CD4-positive, alpha-beta memory T cell (primary cell): ENCODE results near the gene RBMS3. TPM values are rescaled to one million over a fixed set of nuclear protein-coding genes. Genes with fewer than 3 reads are reported as not detected.

ENCODE experiments used
- CTCF ChIA-PET: fragments of 350-600 bp; sonication (Branson Sonifier 250); formaldehyde crosslinking; loops from one replicate; lab custom pipeline; 2021; ENCODE audit warnings: inconsistent platforms; ENCODE audit not compliant: partially characterized antibody; lab: Charles Lee
- POLR2A ChIA-PET: fragments of 350-600 bp; sonication (Branson Sonifier 250); formaldehyde crosslinking; loops from one replicate; lab custom pipeline; 2021; ENCODE audit not compliant: partially characterized antibody; lab: Charles Lee
- DNase-seq, 5 donors: peaks; one replicate each; pipeline versions ENCODE4 v3.0.0 to v3.0.0-alpha.2; 2020 to 2022; ENCODE audit warnings: mixed read lengths in 1 of 5
- H3K27ac ChIP-seq: one replicate; pipeline ENCODE4 v1.7.0; 2013; ENCODE audit warnings: low read depth, low read length
- H3K27me3 ChIP-seq: 2 replicates; pipeline ENCODE4 v1.7.0; 2013; ENCODE audit warnings: mild to moderate bottlenecking, low read length, moderate library complexity; ENCODE audit not compliant: insufficient read depth
- H3K36me3 ChIP-seq: 2 replicates; pipeline ENCODE4 v1.7.0; 2013; ENCODE audit warnings: mild to moderate bottlenecking, low read length, moderate library complexity; ENCODE audit not compliant: insufficient read depth
- H3K4me1 ChIP-seq: 2 replicates; pipeline ENCODE4 v1.7.0; 2013; ENCODE audit warnings: mild to moderate bottlenecking, low read length, moderate library complexity; ENCODE audit not compliant: insufficient read depth
- H3K4me3 ChIP-seq, 2 donors: one replicate each; pipeline ENCODE4 v1.7.0; 2013; ENCODE audit warnings: low read length in 2 of 2, mild to moderate bottlenecking in 1 of 2
- H3K9me3 ChIP-seq, 2 donors: one replicate each; pipeline ENCODE4 v1.7.0; 2013; ENCODE audit warnings: low read length in 2 of 2, control low read depth in 1 of 2; ENCODE audit not compliant: control insufficient read depth in 1 of 2
- H3K27ac Mint-ChIP-seq, 7 donors: one replicate each; pipeline ENCODE4 v1.8.0; 2020 to 2021; ENCODE audit warnings: mixed read lengths in 7 of 7, mild to moderate bottlenecking in 6 of 7, inconsistent platforms in 3 of 7, moderate library complexity in 3 of 7
- H3K27me3 Mint-ChIP-seq, 2 donors: one replicate each; pipeline ENCODE4 v1.8.0; 2020 to 2021; ENCODE audit warnings: mixed read lengths in 2 of 2
- H3K36me3 Mint-ChIP-seq, 2 donors: one replicate each; pipeline ENCODE4 v1.8.0; 2020 to 2021; ENCODE audit warnings: mixed read lengths in 2 of 2, inconsistent platforms in 1 of 2, mild to moderate bottlenecking in 1 of 2
- H3K4me1 Mint-ChIP-seq, 4 donors: one replicate each; pipeline ENCODE4 v1.8.0; 2020 to 2021; ENCODE audit warnings: mixed read lengths in 4 of 4, mild to moderate bottlenecking in 1 of 4
- H3K4me3 Mint-ChIP-seq, 8 donors: one replicate each; pipeline ENCODE4 v1.8.0; 2020 to 2021; ENCODE audit warnings: mixed read lengths in 8 of 8, mild to moderate bottlenecking in 7 of 8, moderate library complexity in 6 of 8, inconsistent platforms in 3 of 8
- H3K9me3 Mint-ChIP-seq, 8 donors: one replicate each; pipeline ENCODE4 v1.8.0; 2020 to 2021; ENCODE audit warnings: mixed read lengths in 8 of 8, mild to moderate bottlenecking in 5 of 8, inconsistent platforms in 3 of 8, moderate library complexity in 1 of 8
- intact Hi-C: fragments of 100-400 bp; cut with micrococcal nuclease; formaldehyde crosslinking; loops from one replicate; pipeline ENCODE4 v1.15.1; 2023
- polyA plus RNA-seq, 2 donors: library from polyadenylated mRNA; unstranded; fragments of 300-500 nt; fragmentation: Illumina TruSeq; gene quantifications; one replicate each; pipeline ENCODE4 v1.2.3, GENCODE V29; 2021
- total RNA-seq, 2 experiments: library from RNA; stranded (reverse); gene quantifications; one replicate each; pipeline ENCODE4 v1.2.3, GENCODE V29; 2021

Gene RBMS3
- total and polyA plus RNA-seq, 4 experiments from 2014 or later: 0.70 to 1.6 (median 1.0) TPM; not detected in 1

DNA sequence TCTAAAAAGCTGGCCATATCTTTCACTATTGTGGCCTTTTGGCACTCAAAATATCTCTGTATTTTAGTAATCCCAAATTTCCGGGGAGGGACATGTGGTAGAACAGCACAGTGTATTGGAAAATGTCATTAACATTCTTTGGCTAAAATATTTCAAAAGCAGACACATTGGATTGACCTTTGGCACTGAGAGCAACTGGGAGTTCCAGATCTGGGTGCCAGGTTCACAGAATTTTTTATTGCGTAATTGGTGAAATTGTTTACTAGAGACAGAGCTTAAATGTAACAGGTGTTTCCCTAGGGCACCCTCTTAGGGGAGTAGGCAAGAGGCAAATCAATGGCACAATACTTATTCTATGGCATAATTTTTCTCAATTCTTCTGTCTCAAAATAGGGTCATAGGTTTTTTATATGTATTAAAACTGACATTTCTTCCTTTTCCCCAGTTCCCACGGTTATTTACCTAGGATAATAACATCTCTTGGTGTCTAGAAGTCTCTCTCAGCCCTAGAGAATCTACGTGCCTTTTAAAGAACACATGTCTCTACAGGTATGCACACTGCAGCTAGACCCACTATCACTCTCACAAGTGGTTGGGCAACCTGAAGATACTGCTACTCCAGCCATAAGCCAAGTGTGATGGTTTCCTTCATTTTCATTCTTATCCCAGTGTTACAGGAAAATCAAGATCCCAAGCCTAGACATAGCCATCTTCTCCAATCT, 10.6 kb downstream of the RBMS3 start:
- peaks cover 0 to 5% (median 0%) of the 10 kb centered on the region in 8 donors for H3K9me3 Mint-ChIP-seq
- DNase-seq: no peak
- no peak overlapping the region for H3K27ac Mint-ChIP-seq
- ChIA-PET CTCF (no interaction called here), POLR2A (no interaction called here)
- no peaks in the 10 kb centered on the region for H3K4me1 Mint-ChIP-seq
- Histone ChIP-seq H3K4me1 (no peaks in the 10 kb centered on the region), H3K36me3 (no peaks in the 10 kb centered on the region), H3K4me3 (no peak overlapping the region), H3K9me3 (no peaks in the 10 kb centered on the region), H3K27me3 (no peaks in the 10 kb centered on the region), H3K27ac (no peak overlapping the region)
- intact Hi-C loops: no loop called here
- no peaks in the 10 kb centered on the region for H3K27me3 Mint-ChIP-seq
- no peaks in the 10 kb centered on the region for H3K36me3 Mint-ChIP-seq
- no peak overlapping the region for H3K4me3 Mint-ChIP-seq

DNA sequence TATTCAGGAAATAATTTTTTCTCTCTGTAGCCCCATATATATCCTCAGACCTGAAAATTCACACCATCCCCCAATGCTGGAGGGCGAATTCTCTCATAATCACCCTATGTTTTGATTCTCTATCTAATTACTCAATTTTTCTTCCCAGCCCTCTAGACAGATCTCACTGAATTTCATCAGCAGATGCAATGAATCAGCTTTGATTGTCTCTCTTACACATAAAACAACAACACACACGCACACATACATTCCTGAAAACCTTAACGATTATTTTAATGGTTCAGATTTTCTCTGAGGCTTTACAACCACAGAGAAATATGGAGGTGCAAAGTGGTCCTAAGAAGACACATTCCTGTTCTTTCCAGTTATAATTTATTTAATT, 11.1 kb downstream of the RBMS3 start:
- Mint-ChIP-seq H3K4me1 (no peaks in the 10 kb centered on the region), H3K36me3 (no peaks in the 10 kb centered on the region), H3K27me3 (no peaks in the 10 kb centered on the region), H3K27ac (no peak overlapping the region), H3K9me3 (peaks cover 0 to 2% (median 0%) of the 10 kb centered on the region in 8 donors), H3K4me3 (no peak overlapping the region)
- ChIA-PET CTCF (no interaction called here), POLR2A (no interaction called here)
- H3K4me1 ChIP-seq: no peaks in the 10 kb centered on the region
- no peaks in the 10 kb centered on the region for H3K36me3 ChIP-seq
- no peak overlapping the region for H3K4me3 ChIP-seq
- intact Hi-C loops: no loop called here
- DNase-seq: no peak
- no peaks in the 10 kb centered on the region for H3K9me3 ChIP-seq
- no peaks in the 10 kb centered on the region for H3K27me3 ChIP-seq
- no peak overlapping the region for H3K27ac ChIP-seq

DNA sequence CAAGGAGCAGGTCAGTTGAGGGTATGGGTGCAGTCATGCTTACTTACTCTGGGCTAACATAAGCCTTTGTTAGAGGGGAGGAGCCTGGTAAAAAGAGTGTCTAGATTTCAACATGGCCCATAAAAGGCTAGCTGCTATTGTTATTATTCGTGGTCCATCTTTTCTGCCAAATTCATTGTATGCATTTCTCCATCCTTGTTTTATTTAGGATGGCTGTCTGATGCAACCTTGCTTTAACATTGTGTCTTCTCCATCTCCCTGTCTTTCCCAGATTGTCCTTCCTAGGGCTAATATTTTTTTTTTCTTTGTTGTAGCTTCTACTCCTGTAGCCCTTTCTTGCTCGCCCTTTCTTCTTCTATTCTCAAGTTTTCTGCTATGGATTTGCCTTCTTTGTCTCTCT, 12.6 kb downstream of the RBMS3 start:
- Histone ChIP-seq H3K4me3 (no peak overlapping the region), H3K36me3 (no peaks in the 10 kb centered on the region), H3K27me3 (no peaks in the 10 kb centered on the region), H3K27ac (no peak overlapping the region), H3K4me1 (no peaks in the 10 kb centered on the region), H3K9me3 (no peaks in the 10 kb centered on the region)
- H3K9me3 Mint-ChIP-seq: peaks cover 0 to 2% (median 0%) of the 10 kb centered on the region in 8 donors
- no peaks in the 10 kb centered on the region for H3K4me1 Mint-ChIP-seq
- no peak for DNase-seq
- no peaks in the 10 kb centered on the region for H3K27me3 Mint-ChIP-seq
- ChIA-PET POLR2A (no interaction called here), CTCF (no interaction called here)
- H3K36me3 Mint-ChIP-seq: no peaks in the 10 kb centered on the region
- intact Hi-C loops: no loop called here
- H3K27ac Mint-ChIP-seq: no peak overlapping the region
- H3K4me3 Mint-ChIP-seq: no peak overlapping the region

DNA sequence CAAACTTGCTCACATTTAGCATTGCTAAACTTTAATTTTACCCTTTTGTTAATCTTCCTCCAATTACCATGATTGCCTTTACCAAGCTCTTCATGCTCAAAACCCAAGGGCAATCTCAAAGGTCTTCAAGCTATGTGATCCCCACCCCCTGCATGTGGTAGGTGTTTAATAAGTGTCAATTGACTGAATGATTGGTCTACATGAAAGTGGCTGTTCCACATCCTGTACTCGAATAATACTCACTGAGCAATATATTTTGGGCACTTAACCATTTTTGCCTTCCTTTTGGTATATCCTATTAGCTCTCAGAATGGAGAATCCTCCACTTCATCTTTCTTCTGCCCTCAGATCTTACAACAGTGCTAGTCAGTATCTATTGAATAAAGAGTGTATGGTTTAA, 17.1 kb downstream of the RBMS3 start:
- DNase-seq: no peak
- H3K27ac Mint-ChIP-seq: no peak overlapping the region
- Histone ChIP-seq H3K4me1 (no peaks in the 10 kb centered on the region), H3K27me3 (no peaks in the 10 kb centered on the region), H3K27ac (no peak overlapping the region), H3K9me3 (no peaks in the 10 kb centered on the region), H3K36me3 (no peaks in the 10 kb centered on the region), H3K4me3 (no peak overlapping the region)
- peaks cover 0 to 2% (median 0%) of the 10 kb centered on the region in 8 donors for H3K9me3 Mint-ChIP-seq
- ChIA-PET POLR2A (no interaction called here), CTCF (no interaction called here)
- H3K4me1 Mint-ChIP-seq: peaks cover 0 to 2% (median under 1%) of the 10 kb centered on the region in 4 donors
- no peaks in the 10 kb centered on the region for H3K27me3 Mint-ChIP-seq
- no peak overlapping the region for H3K4me3 Mint-ChIP-seq
- intact Hi-C loops: no loop called here
- no peaks in the 10 kb centered on the region for H3K36me3 Mint-ChIP-seq

DNA sequence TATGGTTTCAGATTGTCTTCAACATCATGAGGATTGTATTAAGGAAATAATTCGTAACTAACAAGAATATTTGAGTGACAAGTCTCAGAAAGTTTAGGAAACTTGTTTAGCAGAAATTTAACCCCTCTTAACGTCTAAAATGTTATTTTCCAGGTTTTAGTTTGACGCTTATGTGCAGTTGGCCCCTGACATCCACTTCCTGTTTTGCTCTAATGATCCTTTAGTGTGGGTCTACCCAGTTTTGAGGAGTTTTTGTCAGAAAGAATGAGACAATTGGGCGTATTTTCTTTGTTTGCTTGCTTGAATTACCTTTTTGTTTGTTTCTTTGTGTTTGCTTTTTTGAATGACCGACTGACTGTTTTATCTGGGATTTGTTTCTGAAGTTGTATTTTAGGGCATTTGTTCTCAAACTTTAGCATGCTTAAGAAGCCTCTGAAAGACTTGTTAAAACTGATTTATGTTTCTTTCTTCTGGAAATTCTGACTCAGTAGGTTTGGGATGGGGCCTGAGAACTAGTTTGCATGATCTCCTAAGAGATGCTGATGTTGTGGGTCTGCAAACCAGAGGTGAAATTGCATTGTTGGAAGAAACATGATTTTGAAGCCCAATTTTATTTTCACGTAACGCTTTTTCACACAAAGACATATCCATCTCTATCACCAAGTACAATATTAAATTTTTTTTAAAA, 20.6 kb downstream of the RBMS3 start:
- POLR2A ChIA-PET: no interaction called here
- Histone ChIP-seq H3K4me3 (no peak overlapping the region), H3K9me3 (no peaks in the 10 kb centered on the region), H3K4me1 (no peaks in the 10 kb centered on the region), H3K27ac (no peak overlapping the region), H3K27me3 (no peaks in the 10 kb centered on the region), H3K36me3 (no peaks in the 10 kb centered on the region)
- intact Hi-C loops: no loop called here
- Mint-ChIP-seq H3K27ac (peak overlapping the region in 1 of 7 donors; percentile 44), H3K9me3 (peaks cover 0 to 3% (median 0%) of the 10 kb centered on the region in 8 donors), H3K27me3 (no peaks in the 10 kb centered on the region), H3K4me1 (peaks cover 0 to 2% (median under 1%) of the 10 kb centered on the region in 4 donors), H3K36me3 (no peaks in the 10 kb centered on the region), H3K4me3 (no peak overlapping the region)
- CTCF ChIA-PET: no interaction called here
- no peak for DNase-seq

DNA sequence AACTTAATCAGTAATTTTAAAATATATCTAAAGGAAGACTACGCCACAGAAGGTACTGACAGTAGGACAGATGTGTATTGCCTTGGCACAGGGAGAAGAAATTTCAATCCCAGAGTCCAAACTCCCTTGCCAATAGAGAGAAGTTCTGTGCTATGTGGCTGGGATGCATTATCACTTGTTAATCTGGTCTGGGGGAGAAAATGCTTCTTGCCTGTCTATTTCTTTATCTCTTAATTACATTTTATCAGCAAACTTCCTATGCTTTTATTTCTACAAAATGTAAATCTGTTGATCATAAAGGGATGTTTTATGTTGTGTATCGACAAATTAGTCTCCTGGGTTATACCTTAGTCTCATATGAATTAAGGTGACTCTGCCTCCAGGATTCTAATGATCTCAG, 21.7 kb downstream of the RBMS3 start:
- Mint-ChIP-seq H3K4me1 (peaks cover 0 to 2% (median under 1%) of the 10 kb centered on the region in 4 donors), H3K27me3 (no peaks in the 10 kb centered on the region), H3K4me3 (no peak overlapping the region), H3K36me3 (no peaks in the 10 kb centered on the region), H3K9me3 (peaks cover 0 to 3% (median 0%) of the 10 kb centered on the region in 8 donors), H3K27ac (no peak overlapping the region)
- intact Hi-C loops: no loop called here
- ChIA-PET POLR2A (no interaction called here), CTCF (no interaction called here)
- Histone ChIP-seq H3K4me1 (no peaks in the 10 kb centered on the region), H3K27me3 (no peaks in the 10 kb centered on the region), H3K4me3 (no peak overlapping the region), H3K36me3 (no peaks in the 10 kb centered on the region), H3K27ac (no peak overlapping the region), H3K9me3 (no peaks in the 10 kb centered on the region)
- DNase-seq: no peak

DNA sequence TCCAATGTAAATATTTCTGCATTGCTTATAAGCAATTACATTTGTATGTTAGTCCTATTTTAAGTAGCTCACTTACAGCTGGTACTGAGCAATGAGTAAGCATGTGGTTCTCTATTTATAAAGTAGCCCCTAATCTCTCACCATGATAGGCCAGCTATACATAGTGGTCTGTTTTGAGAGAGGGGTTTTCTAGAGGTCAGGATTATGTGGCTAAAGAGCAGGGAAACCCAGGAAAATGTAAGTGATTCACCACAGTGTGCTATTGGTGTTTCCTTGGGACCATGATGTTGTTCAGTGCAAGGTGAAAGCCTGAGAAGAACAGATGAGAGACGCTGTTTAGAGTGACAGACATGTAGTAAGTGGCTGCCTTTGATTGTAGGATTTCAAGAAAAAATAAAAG, 26.4 kb downstream of the RBMS3 start:
- ChIA-PET CTCF (no interaction called here), POLR2A (no interaction called here)
- no peak overlapping the region for H3K27ac ChIP-seq
- DNase-seq: no peak
- Mint-ChIP-seq H3K4me3 (no peak overlapping the region), H3K36me3 (no peaks in the 10 kb centered on the region), H3K27ac (no peak overlapping the region), H3K4me1 (no peaks in the 10 kb centered on the region), H3K27me3 (no peaks in the 10 kb centered on the region), H3K9me3 (peaks cover 0 to 3% (median 0%) of the 10 kb centered on the region in 8 donors)
- intact Hi-C loops: no loop called here
- no peaks in the 10 kb centered on the region for H3K36me3 ChIP-seq
- no peak overlapping the region for H3K4me3 ChIP-seq
- no peaks in the 10 kb centered on the region for H3K9me3 ChIP-seq
- H3K4me1 ChIP-seq: no peaks in the 10 kb centered on the region
- H3K27me3 ChIP-seq: no peaks in the 10 kb centered on the region
